Aorta (tissue), 5 donors: ENCODE results near the gene TSPYL4. TPM values are rescaled to one million over a fixed set of nuclear protein-coding genes. Genes with fewer than 3 reads are reported as not detected.

Experiments
- ATAC-seq: fragments of 200-7000 bp; cut with Tn5 transposase; one replicate; pipeline ENCODE4 v1.9.1; 2022; ENCODE audit warnings: moderate library complexity; ENCODE audit not compliant: low FRiP score
- DNase-seq, 2 donors: peaks; one replicate each; pipeline ENCODE4 v3.0.0-alpha.2; 2020
- H3K27ac ChIP-seq, 2 donors: one replicate each; pipeline ENCODE4 v1.5.1; 2013; ENCODE audit warnings: low read length in 2 of 2, mild to moderate bottlenecking in 2 of 2, moderate library complexity in 2 of 2, control low read depth in 1 of 2, inconsistent platforms in 1 of 2, low read depth in 1 of 2
- H3K27me3 ChIP-seq, 2 donors: one replicate each; pipeline ENCODE4 v1.6.1; 2013; ENCODE audit warnings: control low read depth in 1 of 2, low read length in 1 of 2, mild to moderate bottlenecking in 1 of 2, moderate library complexity in 1 of 2; ENCODE audit not compliant: insufficient read depth in 2 of 2, control insufficient read depth in 1 of 2
- H3K36me3 ChIP-seq, 2 donors: one replicate each; pipeline ENCODE4 v1.6.1; 2013; ENCODE audit warnings: control low read depth in 1 of 2, low read length in 1 of 2, mild to moderate bottlenecking in 1 of 2; ENCODE audit not compliant: insufficient read depth in 2 of 2, control insufficient read depth in 1 of 2
- H3K4me1 ChIP-seq, 2 donors: one replicate each; pipeline ENCODE4 v1.6.1; 2013; ENCODE audit warnings: low read length in 2 of 2, control low read depth in 1 of 2, mild to moderate bottlenecking in 1 of 2, moderate library complexity in 1 of 2; ENCODE audit not compliant: insufficient read depth in 2 of 2, control insufficient read depth in 1 of 2
- H3K4me3 ChIP-seq, 2 donors: one replicate each; pipeline ENCODE4 v1.5.1; 2013; ENCODE audit warnings: low read length in 2 of 2, control low read depth in 1 of 2, mild to moderate bottlenecking in 1 of 2
- H3K9me3 ChIP-seq: one replicate; pipeline ENCODE4 v1.6.1; 2013; ENCODE audit warnings: mild to moderate bottlenecking, low read length; ENCODE audit not compliant: control insufficient read depth
- WGBS, 2 donors: extraction: QIAGEN DNeasy Blood & Tissue Kit; methylation state at CpG; one replicate each; pipeline ENCODE4 v1.1.7; 2013; 5-methylcytosine and 5-hydroxymethylcytosine counted together
- intact Hi-C, 2 donors: fragments of 100-400 bp; cut with DNase I; formaldehyde crosslinking; loops; one replicate each; pipeline versions ENCODE4 v1.14.2 to v1.15.0; 2022
- polyA plus RNA-seq, 2 donors: library from polyadenylated mRNA; stranded (reverse); fragments of 200-250 nt; gene quantifications; one replicate each; pipeline ENCODE4 v1.2.3, GENCODE V29; 2013
- total RNA-seq, 2 donors: library from RNA; stranded (reverse); fragmentation: NEBNext Ultra II Directional; extraction: Animal tissue kit (Norgen Biotek cat#: 25700); gene quantifications; one replicate each; pipeline ENCODE4 v1.2.1, GENCODE V29; 2021
- donor health status: healthy with polysubstance abuse.
- donor health status: Bipolar disorder and iron deficiency.
- donor health status: DM: no; HTN: no; CAD: no.
- donor health status: DM: no; HTN: no; CAD: no.
- donor health status: DM: yes; HTN: yes; CAD: no.

TSPYL4 gene
- total and polyA plus RNA-seq, 4 donors = 10.5 to 19.1 (median 17.0) TPM

DNA sequence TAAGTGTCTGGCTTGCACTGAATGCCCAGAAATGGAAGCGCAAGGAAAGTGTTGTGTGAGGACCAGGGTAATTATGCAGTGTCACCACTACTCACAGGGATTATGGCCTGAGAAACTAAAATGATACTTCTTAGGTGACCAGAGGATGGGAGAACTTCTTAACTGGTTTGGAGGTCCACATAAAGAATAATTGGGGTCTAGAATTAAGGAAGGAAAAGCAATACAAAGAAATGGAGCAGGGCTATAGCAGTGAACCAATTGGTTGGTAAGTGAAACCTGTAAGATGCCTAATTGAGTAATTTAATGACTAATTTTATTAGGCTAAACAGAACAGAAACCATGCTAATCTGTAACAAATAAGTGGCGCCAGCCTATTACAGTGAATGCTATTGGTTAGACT lies 5.3 kb downstream of the TSPYL4 start:
- Histone ChIP-seq H3K36me3 (no peaks in the 10 kb centered on the region), H3K4me3 (no peak overlapping the region), H3K27me3 (no peaks in the 10 kb centered on the region), H3K4me1 (peaks cover 5 to 10% of the 10 kb centered on the region in 2 donors), H3K9me3 (no peaks in the 10 kb centered on the region), H3K27ac (no peak overlapping the region)
- DNase-seq (no peak), ATAC-seq (no peak)
- intact Hi-C loops = no loop called here
- 94 to 95% methylated on average over 2 of the region's 2 CpGs for WGBS, 2 donors

DNA sequence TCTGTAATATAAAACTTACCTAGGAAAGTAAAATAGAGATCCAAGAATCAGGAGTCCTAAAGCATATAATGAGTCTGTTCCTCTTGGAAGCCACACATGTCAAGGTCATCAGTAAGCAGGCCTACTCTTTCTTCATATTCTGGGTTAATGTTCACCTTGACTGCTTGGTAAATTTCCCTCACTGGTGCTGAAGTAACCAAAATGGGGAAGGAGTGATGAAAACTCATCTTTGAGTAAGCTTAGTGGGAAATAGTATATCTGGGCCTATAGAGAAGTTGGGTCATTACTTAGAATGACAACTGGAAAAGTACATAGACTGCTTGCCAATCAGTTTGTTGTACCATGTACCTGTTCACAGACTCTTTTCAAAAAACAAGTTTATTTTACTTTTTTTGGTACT lies 6.6 kb downstream of the TSPYL4 start:
- ATAC-seq (no peak), DNase-seq (no peak)
- Histone ChIP-seq H3K9me3 (no peaks in the 10 kb centered on the region), H3K27me3 (no peaks in the 10 kb centered on the region), H3K4me3 (no peak overlapping the region), H3K36me3 (no peaks in the 10 kb centered on the region), H3K4me1 (peaks cover 1 to 10% of the 10 kb centered on the region in 2 donors), H3K27ac (no peak overlapping the region)
- intact Hi-C loops = no loop called here

DNA sequence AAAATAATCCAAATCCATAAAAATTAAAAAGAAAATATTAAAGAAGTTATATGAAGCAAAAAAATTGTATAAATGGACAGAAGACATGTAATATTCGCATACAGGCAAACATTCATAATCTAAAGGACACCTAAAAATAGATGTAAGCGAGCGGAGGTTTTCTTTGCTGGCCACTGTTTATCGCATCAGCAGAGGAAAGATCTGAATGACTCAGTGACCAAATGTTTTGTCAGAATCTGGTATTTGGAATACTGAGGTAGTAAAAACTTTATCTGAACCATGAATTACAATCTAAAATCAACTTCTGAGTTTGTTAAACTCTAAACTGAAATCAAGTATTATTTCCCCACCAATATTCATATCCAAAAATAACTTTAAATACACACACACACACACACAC lies 7.8 kb downstream of the TSPYL4 start:
- H3K27ac ChIP-seq = no peak overlapping the region
- intact Hi-C loops = no loop called here
- H3K9me3 ChIP-seq = no peaks in the 10 kb centered on the region
- no peak overlapping the region for H3K4me3 ChIP-seq
- 24 to 28% methylated on average over 4 of the region's 4 CpGs for WGBS, 2 donors
- no peaks in the 10 kb centered on the region for H3K36me3 ChIP-seq
- DNase-seq (no peak), ATAC-seq (no peak)
- H3K4me1 ChIP-seq = peaks cover 0 to 4% of the 10 kb centered on the region in 2 donors
- no peaks in the 10 kb centered on the region for H3K27me3 ChIP-seq

DNA sequence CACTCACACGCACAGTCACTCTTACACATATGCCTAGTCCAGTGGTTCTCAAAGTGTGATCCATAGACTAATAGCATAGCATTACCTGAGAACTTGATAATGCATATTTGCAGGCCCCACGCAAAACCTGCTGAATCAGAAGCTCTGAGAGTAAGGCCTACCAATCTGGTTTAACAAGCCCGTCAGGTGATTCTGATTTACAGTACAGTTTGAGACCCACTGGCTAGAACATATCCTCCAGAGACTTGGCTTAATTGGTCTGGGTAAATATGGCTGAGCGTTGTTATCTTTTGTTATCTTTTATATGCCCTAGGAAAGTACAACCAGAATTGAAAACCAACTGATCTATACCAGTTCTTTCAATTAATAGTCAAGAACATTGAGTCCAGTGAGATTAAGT lies 9.6 kb downstream of the TSPYL4 start:
- H3K4me1 ChIP-seq = no peaks in the 10 kb centered on the region
- no peak for DNase-seq
- intact Hi-C loops = no loop called here
- no peaks in the 10 kb centered on the region for H3K27me3 ChIP-seq
- H3K4me3 ChIP-seq = no peak overlapping the region
- no peaks in the 10 kb centered on the region for H3K36me3 ChIP-seq
- no peak overlapping the region for H3K27ac ChIP-seq
- no peak for ATAC-seq
- 78 to 81% methylated on average over 4 of the region's 4 CpGs for WGBS, 2 donors
- no peaks in the 10 kb centered on the region for H3K9me3 ChIP-seq

DNA sequence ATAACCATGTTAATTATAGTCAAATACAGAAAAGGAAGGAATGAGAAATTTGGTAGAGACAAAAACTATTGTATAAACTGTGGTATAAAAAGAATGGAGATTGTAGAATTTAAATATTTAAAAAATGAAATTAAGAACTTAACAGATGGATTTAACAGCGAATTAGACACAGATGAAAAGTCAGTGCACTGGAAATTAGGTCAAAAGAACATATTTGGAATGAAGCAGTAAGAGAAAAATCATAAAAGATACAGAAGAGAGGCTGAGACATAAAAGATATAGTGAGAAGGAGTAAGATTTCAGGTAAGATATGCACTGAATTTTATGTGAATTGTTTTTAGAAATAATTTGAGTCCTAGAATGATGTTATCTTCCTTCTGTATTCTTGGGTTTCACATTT lies 14.0 kb downstream of the TSPYL4 start:
- 98 to 100% methylated on average over 1 of the region's 1 CpG for whole genome bisulfite sequencing, 2 donors
- H3K27ac ChIP-seq = no peak overlapping the region
- DNase-seq (no peak), ATAC-seq (no peak)
- no peak overlapping the region for H3K4me3 ChIP-seq
- intact Hi-C loops = no loop called here
- no peaks in the 10 kb centered on the region for H3K9me3 ChIP-seq
- H3K4me1 ChIP-seq = no peaks in the 10 kb centered on the region
- H3K27me3 ChIP-seq = no peaks in the 10 kb centered on the region
- no peaks in the 10 kb centered on the region for H3K36me3 ChIP-seq

DNA sequence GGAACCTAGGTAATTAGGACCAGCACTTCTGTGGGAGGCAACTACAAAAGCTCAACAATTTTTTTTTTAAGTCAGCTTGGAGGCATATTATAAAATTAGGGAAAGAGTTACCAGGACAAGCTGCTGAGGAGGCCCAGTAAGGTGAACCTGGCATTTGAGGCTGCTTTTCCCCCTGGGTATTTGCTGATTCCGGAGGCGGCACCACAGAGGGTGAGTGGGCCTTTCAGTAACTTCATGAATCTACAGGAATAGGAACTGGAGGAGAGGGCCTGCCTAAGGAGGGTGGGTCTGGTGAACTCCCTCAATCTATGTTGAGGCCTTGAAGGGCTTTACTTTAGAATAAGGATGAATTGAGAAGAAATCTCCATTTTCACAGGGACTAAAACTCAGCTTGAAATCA lies 14.6 kb downstream of the TSPYL4 start:
- Histone ChIP-seq H3K4me3 (no peak overlapping the region), H3K9me3 (no peaks in the 10 kb centered on the region), H3K4me1 (no peaks in the 10 kb centered on the region), H3K27ac (no peak overlapping the region), H3K36me3 (no peaks in the 10 kb centered on the region), H3K27me3 (no peaks in the 10 kb centered on the region)
- no peak for DNase-seq
- intact Hi-C loops = no loop called here
- WGBS, 2 donors = 93 to 97% methylated on average over 2 of the region's 2 CpGs
- no peak for ATAC-seq

DNA sequence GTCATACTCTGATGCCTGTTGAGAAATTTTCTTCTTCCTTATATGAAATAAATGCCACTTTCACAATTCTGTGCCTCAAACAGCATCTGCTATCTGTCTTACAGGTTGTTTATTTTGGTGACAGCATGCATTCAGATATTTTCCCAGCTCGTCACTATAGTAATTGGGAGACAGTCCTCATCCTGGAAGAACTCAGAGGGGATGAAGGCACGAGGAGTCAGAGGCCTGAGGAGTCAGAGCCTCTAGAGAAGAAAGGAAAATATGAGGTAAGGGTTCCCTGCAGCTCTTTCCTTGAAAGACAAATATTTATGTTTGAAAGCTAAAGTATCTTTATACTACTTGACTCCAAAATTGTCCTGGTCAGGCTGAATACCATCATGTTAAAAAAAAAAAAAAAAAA lies 15.8 kb downstream of the TSPYL4 start:
- H3K27ac ChIP-seq = no peak overlapping the region
- H3K4me1 ChIP-seq = no peaks in the 10 kb centered on the region
- H3K9me3 ChIP-seq = no peaks in the 10 kb centered on the region
- H3K4me3 ChIP-seq = no peak overlapping the region
- ATAC-seq (no peak), DNase-seq (no peak)
- H3K27me3 ChIP-seq = no peaks in the 10 kb centered on the region
- intact Hi-C loops = no loop called here
- H3K36me3 ChIP-seq = no peaks in the 10 kb centered on the region
- 68 to 72% methylated on average over 2 of the region's 2 CpGs for WGBS, 2 donors

DNA sequence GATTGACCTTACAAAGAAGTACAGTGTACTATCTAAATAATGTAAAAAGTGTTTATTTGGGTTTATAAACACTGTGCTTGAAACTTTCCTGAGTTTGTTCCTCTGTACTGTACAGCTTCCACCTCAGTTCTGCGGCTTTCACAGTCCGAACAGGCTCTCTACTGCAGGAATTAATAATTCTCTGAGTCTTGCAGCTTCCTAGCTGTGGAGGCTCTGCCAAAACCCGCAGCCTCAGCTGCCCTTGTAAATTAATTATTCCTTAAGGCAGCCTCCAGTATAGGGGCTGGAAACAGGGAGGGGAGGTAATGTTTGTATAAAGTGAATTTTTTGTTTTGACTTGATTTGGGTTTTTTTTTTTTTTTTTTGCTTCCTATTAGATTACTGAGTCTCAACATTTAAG lies 19.2 kb downstream of the TSPYL4 start:
- 82 to 86% methylated on average over 3 of the region's 3 CpGs for WGBS, 2 donors
- H3K27me3 ChIP-seq = no peaks in the 10 kb centered on the region
- DNase-seq = no peak
- no peak overlapping the region for H3K4me3 ChIP-seq
- no peak for ATAC-seq
- no peak overlapping the region for H3K27ac ChIP-seq
- intact Hi-C loops = no loop called here
- no peaks in the 10 kb centered on the region for H3K4me1 ChIP-seq
- no peaks in the 10 kb centered on the region for H3K9me3 ChIP-seq
- no peaks in the 10 kb centered on the region for H3K36me3 ChIP-seq

DNA sequence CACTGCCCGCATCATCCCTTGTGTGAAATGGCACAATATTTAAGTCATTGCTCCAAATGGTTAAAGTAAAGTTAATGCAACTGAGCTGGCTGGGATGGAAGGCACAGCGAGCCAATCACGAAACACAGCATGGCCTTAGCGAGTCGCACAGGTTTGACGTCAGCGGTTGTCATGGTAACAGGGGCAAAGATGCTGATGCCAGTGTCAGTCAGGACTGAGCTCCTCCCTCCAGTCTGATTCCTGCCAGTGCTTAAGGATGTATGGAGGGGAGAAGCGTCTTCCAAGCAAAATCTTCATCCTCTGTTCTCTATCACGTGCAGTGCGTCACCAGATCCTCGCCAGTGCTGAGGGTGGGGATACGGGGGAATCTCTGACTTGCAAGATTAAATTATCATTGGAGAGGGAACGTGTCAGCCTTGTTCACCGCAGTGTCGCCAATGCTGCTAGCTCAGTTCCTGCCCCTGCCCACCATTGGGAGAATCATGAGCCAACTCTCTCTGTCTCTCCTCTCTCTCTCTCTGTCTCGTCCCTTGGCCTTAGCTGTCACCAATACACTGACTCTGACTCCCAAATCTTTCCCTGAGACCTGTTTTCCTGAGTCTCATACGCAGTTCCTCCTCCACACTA lies 24.5 kb downstream of the TSPYL4 start:
- intact Hi-C loops = no loop called here
- Histone ChIP-seq H3K27me3 (no peaks in the 10 kb centered on the region), H3K4me1 (no peaks in the 10 kb centered on the region), H3K4me3 (no peak overlapping the region), H3K27ac (no peak overlapping the region), H3K9me3 (no peaks in the 10 kb centered on the region), H3K36me3 (peaks cover 0 to 1% of the 10 kb centered on the region in 2 donors)
- peak; percentile 85 to 92 for DNase-seq
- 50 to 54% methylated on average over 17 of the region's 17 CpGs for WGBS, 2 donors
- peak; percentile 75 for ATAC-seq
